GM18519 (cell line): ENCODE results near the gene SLC16A3.

ENCODE experiments used
- ATAC-seq: cut with Tn5 transposase; IDR thresholded peaks from one replicate; pipeline ENCODE4 v1.9.1; 2021; ENCODE audit warnings: mild to moderate bottlenecking, moderate library complexity; ENCODE audit not compliant: unreplicated experiment, low FRiP score

SLC16A3 gene

GRCh38 chr17:82280537-82280936 lies 51.7 kb downstream of the SLC16A3 start:
- no peak for ATAC-seq

GRCh38 chr17:82281076-82281475 lies 52.2 kb downstream of the SLC16A3 start:
- ATAC-seq, result no peak

GRCh38 chr17:82281502-82282238 lies 52.8 kb downstream of the SLC16A3 start:
- no peak for ATAC-seq

GRCh38 chr17:82282239-82283207 lies 53.7 kb downstream of the SLC16A3 start:
- no peak for ATAC-seq

GRCh38 chr17:82283208-82283749 lies 54.4 kb downstream of the SLC16A3 start:
- ATAC-seq, result no peak

GRCh38 chr17:82285141-82285540 lies 56.3 kb downstream of the SLC16A3 start:
- ATAC-seq, result no peak

- no peak for ATAC-seq
These were observed 58.4 kb downstream of the SLC16A3 start for GRCh38 chr17:82287013-82287867.

GRCh38 chr17:82287868-82288801 lies 59.3 kb downstream of the SLC16A3 start:
- ATAC-seq, result no peak
